Caco-2 (cell line): Measurements from ENCODE around the gene GALNT18. TPM values are rescaled to one million over a fixed set of nuclear protein-coding genes. Genes with fewer than 3 reads are reported as not detected.

Source experiments
- BruUV-seq: library from RNA; stranded (reverse); fragments of 400-500 nt; replicated peaks from 2 replicates; lab custom pipeline; 2021; lab: Mats Ljungman, UMichigan
- CTCF ChIA-PET: fragments of 300-600 bp; sonication (Branson Sonifier 250); formaldehyde crosslinking; loops from one replicate; lab custom pipeline; 2022; ENCODE audit warnings: antibody characterized with exemption; lab: Charles Lee
- POLR2A ChIA-PET: fragments of 300-600 bp; sonication (Branson Sonifier 250); formaldehyde crosslinking; loops from one replicate; lab custom pipeline; 2022; ENCODE audit warnings: antibody characterized with exemption; lab: Charles Lee
- DNase-seq, 2 experiments: peaks; one replicate each; pipeline versions ENCODE4 v3.0.0 to v3.0.0-alpha.2; 2020 to 2022
- H3K27me3 ChIP-seq: replicated peaks from 2 replicates; pipeline ENCODE4 v1.6.0; 2011; ENCODE audit warnings: low read length; ENCODE audit not compliant: control insufficient read depth, insufficient read depth
- H3K36me3 ChIP-seq: 2 replicates; pipeline ENCODE4 v1.5.1; 2011; ENCODE audit warnings: low read length; ENCODE audit not compliant: control insufficient read depth, insufficient read depth
- H3K4me1 ChIP-seq: fragments of 250-450 bp; sonication (Bioruptor Pico); 2 replicates; pipeline ENCODE4 v1.5.1; 2020; ENCODE audit warnings: mild to moderate bottlenecking
- H3K4me3 ChIP-seq: 2 replicates; pipeline ENCODE4 v1.5.1; 2011; ENCODE audit warnings: low read depth, mild to moderate bottlenecking, control low read depth, low read length
- H3K9me3 ChIP-seq: fragments of 250-450 bp; sonication (Bioruptor Pico); 2 replicates; pipeline ENCODE4 v1.5.1; 2020; ENCODE audit warnings: mild to moderate bottlenecking, moderate library complexity
- H3K27ac Mint-ChIP-seq: one replicate; pipeline ENCODE4 v1.8.0; 2022; ENCODE audit warnings: mixed read lengths; ENCODE audit not compliant: unreplicated experiment
- H3K27me3 Mint-ChIP-seq: one replicate; pipeline ENCODE4 v1.8.0; 2022; ENCODE audit warnings: mixed read lengths; ENCODE audit not compliant: insufficient read depth, unreplicated experiment
- H3K36me3 Mint-ChIP-seq: one replicate; pipeline ENCODE4 v1.8.0; 2022; ENCODE audit warnings: mild to moderate bottlenecking, mixed read lengths; ENCODE audit not compliant: insufficient read depth, unreplicated experiment
- H3K4me1 Mint-ChIP-seq: one replicate; pipeline ENCODE4 v1.8.0; 2022; ENCODE audit warnings: low read depth, mixed read lengths; ENCODE audit not compliant: unreplicated experiment
- H3K4me3 Mint-ChIP-seq: one replicate; pipeline ENCODE4 v1.8.0; 2022; ENCODE audit warnings: mild to moderate bottlenecking, moderate library complexity, mixed read lengths; ENCODE audit not compliant: unreplicated experiment
- H3K9me3 Mint-ChIP-seq: one replicate; pipeline ENCODE4 v1.8.0; 2022; ENCODE audit warnings: mixed read lengths; ENCODE audit not compliant: unreplicated experiment
- intact Hi-C: fragments of 100-400 bp; cut with micrococcal nuclease; formaldehyde crosslinking; loops from one replicate; pipeline ENCODE4 v1.10.0; 2022; ENCODE audit not compliant: unreplicated experiment
- total RNA-seq: library from RNA; stranded (reverse); gene quantifications from 2 replicates; pipeline ENCODE4 v1.2.3, GENCODE V29; 2022
- TF ChIP-seq, protein P1 (sequence below), 2 experiments: fragments of 200-600 bp in 1 of 2; IDR thresholded peaks; 1 replicate in 1 of 2; 2 replicates in 1 of 2; pipeline versions ENCODE4 v1.5.1 to v1.8.0; 2011 to 2022; ENCODE audit warnings: antibody characterized with exemption in 1 of 2, control low read depth in 1 of 2, inconsistent platforms in 1 of 2, low read depth in 1 of 2, low read length in 1 of 2, mild to moderate bottlenecking in 1 of 2, moderate library complexity in 1 of 2; ENCODE audit not compliant: insufficient read depth in 1 of 2, severe bottlenecking in 1 of 2, unreplicated experiment in 1 of 2

Gene GALNT18
- total RNA-seq, 1 experiment from 2014 or later, result 0.43 TPM

- H3K27me3 Mint-ChIP-seq, result peaks cover 11% of the 10 kb centered on the region
- DNase-seq, result no peak
- POLR2A ChIA-PET, result no interaction called here
- H3K4me3 ChIP-seq, result no peak overlapping the region
- intact Hi-C loops, result no loop called here
- H3K27ac Mint-ChIP-seq, result no peak overlapping the region
- H3K9me3 ChIP-seq, result no peaks in the 10 kb centered on the region
- H3K4me1 ChIP-seq, result no peaks in the 10 kb centered on the region
- no peak overlapping the region for H3K4me3 Mint-ChIP-seq
- BruUV-seq, result no TSS peak
- TF ChIP-seq, protein P1, sequence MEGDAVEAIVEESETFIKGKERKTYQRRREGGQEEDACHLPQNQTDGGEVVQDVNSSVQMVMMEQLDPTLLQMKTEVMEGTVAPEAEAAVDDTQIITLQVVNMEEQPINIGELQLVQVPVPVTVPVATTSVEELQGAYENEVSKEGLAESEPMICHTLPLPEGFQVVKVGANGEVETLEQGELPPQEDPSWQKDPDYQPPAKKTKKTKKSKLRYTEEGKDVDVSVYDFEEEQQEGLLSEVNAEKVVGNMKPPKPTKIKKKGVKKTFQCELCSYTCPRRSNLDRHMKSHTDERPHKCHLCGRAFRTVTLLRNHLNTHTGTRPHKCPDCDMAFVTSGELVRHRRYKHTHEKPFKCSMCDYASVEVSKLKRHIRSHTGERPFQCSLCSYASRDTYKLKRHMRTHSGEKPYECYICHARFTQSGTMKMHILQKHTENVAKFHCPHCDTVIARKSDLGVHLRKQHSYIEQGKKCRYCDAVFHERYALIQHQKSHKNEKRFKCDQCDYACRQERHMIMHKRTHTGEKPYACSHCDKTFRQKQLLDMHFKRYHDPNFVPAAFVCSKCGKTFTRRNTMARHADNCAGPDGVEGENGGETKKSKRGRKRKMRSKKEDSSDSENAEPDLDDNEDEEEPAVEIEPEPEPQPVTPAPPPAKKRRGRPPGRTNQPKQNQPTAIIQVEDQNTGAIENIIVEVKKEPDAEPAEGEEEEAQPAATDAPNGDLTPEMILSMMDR (IDR thresholded peaks at IDR 0.05; ENCODE audit: insufficient read depth in 1 of 2, low read depth in 1 of 2, low read length in 1 of 2, severe bottlenecking in 1 of 2, unreplicated experiment in 1 of 2), result no peak
- H3K27me3 ChIP-seq, result no peaks in the 10 kb centered on the region
- no peaks in the 10 kb centered on the region for H3K4me1 Mint-ChIP-seq
- CTCF ChIA-PET, result no interaction called here
- H3K9me3 Mint-ChIP-seq, result no peaks in the 10 kb centered on the region
- H3K36me3 Mint-ChIP-seq, result no peaks in the 10 kb centered on the region
- H3K36me3 ChIP-seq, result no peaks in the 10 kb centered on the region
Measured at GRCh38 chr11:11501546-11502262, 120.1 kb downstream of the GALNT18 start.

GRCh38 chr11:11500744-11501487, 120.9 kb downstream of the GALNT18 start:
- H3K4me3 Mint-ChIP-seq, result no peak overlapping the region
- H3K9me3 Mint-ChIP-seq, result no peaks in the 10 kb centered on the region
- H3K27ac Mint-ChIP-seq, result no peak overlapping the region
- Histone ChIP-seq H3K4me1 (no peaks in the 10 kb centered on the region), H3K9me3 (no peaks in the 10 kb centered on the region), H3K36me3 (no peaks in the 10 kb centered on the region), H3K27me3 (no peaks in the 10 kb centered on the region), H3K4me3 (no peak overlapping the region)
- TF ChIP-seq, protein P1 (IDR thresholded peaks at IDR 0.05; ENCODE audit: insufficient read depth in 1 of 2, low read depth in 1 of 2, low read length in 1 of 2, severe bottlenecking in 1 of 2, unreplicated experiment in 1 of 2), result no peak
- CTCF ChIA-PET, result no interaction called here
- intact Hi-C loops, result no loop called here
- DNase-seq, result no peak
- POLR2A ChIA-PET, result no interaction called here
- BruUV-seq, result no TSS peak
- no peaks in the 10 kb centered on the region for H3K36me3 Mint-ChIP-seq
- no peaks in the 10 kb centered on the region for H3K4me1 Mint-ChIP-seq
- peaks cover 13% of the 10 kb centered on the region for H3K27me3 Mint-ChIP-seq

DNA sequence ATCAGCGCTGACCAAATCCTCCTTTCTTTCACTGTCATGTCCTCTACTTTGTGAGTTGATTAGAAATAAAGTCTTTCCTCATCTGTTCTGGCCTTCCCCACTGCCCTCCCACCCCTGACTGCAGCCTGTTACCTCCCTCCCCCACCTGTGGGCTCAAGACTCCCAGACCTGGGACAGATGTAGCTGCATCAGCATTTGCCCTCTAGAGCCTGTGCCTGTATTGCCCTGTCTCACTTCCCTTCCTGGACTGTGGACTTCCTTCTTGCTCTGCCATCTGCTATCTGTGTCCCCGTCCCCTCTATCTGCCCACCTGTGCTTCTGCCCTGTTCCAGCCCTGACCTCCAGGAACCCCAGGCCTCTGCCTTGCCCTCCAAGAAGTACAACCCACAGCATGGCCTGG, 122.5 kb downstream of the GALNT18 start:
- Mint-ChIP-seq H3K27ac (no peak overlapping the region), H3K4me3 (no peak overlapping the region), H3K4me1 (no peaks in the 10 kb centered on the region), H3K9me3 (no peaks in the 10 kb centered on the region), H3K27me3 (peaks cover 16% of the 10 kb centered on the region), H3K36me3 (no peaks in the 10 kb centered on the region)
- DNase-seq, result no peak
- intact Hi-C loops, result no loop called here
- Histone ChIP-seq H3K36me3 (no peaks in the 10 kb centered on the region), H3K4me1 (no peaks in the 10 kb centered on the region), H3K4me3 (no peak overlapping the region), H3K27me3 (no peaks in the 10 kb centered on the region), H3K9me3 (no peaks in the 10 kb centered on the region)
- POLR2A ChIA-PET, result no interaction called here
- TF ChIP-seq, protein P1 (IDR thresholded peaks at IDR 0.05; ENCODE audit: insufficient read depth in 1 of 2, low read depth in 1 of 2, low read length in 1 of 2, severe bottlenecking in 1 of 2, unreplicated experiment in 1 of 2), result no peak
- no TSS peak for BruUV-seq
- CTCF ChIA-PET, result no interaction called here
